ENCODE data around the gene FOSB.
A peak's percentile ranks its signal among the peaks of the same experiment; 100 is the strongest.

GRCh38 chr19:45468159-45468651, 409 bp downstream of the FOSB start:
- TF ChIP-seq CTCF (IDR thresholded peaks at IDR 0.05) (no peak), POLR2A (IDR thresholded peaks at IDR 0.05) (no peak), POLR2AphosphoS5 (IDR thresholded peaks at IDR 0.05; ENCODE audit: insufficient read depth in 1 of 2, low read depth in 1 of 2) (peak in 1 of 2 donors; percentile 50)
